Measurements from ENCODE around the gene ANKRD10.

The ANKRD10 gene

DNA sequence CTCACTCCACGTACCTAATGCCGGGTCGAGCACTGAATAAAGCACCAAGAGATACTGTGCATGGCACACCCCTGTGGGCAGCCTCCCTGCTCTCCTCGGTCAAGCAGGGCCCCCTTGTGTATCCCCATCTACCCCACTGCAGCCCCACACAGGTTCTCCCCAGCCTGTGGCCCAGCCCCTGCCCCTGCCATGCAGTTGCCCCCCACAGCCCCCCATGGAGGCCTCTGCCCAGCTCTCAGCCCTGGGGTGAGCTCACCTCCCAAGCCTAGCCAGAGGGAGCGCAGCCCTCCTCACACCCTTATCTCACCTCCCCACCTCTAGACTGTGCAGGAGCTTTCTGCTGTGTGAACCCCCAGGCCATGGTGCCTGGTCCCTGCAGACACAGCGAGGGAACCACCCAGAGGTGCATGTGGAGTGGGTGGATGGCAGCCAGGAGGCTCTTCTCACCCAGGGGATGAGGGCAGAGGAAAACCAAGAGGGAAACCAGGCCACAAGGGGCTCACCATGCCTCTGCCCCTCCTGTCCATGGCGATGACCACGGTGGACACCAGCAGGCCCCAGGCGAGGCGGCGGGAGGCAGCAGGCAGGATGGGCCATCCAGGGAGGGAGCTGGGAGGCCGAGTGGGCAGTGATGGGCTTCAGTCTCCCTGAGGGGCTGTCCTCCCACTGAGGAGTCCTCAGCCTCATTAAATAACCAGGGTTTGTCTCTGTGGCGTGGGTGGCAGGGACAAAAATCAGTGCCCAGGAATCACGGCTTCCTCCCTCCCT lies 83.2 kb downstream of the ANKRD10 start:
- no peak for DNase-seq (ENCODE audit: extremely low spot score)
- TF ChIP-seq BHLHE40 (IDR thresholded peaks at IDR 0.05; ENCODE audit: borderline replicate concordance) (no peak), TARDBP (IDR thresholded peaks at IDR 0.05) (no peak), SP1 (IDR thresholded peaks at IDR 0.05) (no peak), L3MBTL2 (conservative IDR thresholded peaks at IDR 0.05) (no peak), CTBP1 (IDR thresholded peaks at IDR 0.05; ENCODE audit: borderline replicate concordance) (no peak), FOXK2 (IDR thresholded peaks at IDR 0.05) (no peak), SUZ12 (IDR thresholded peaks at IDR 0.05) (no peak), ARNT (IDR thresholded peaks at IDR 0.05) (no peak)
- ChIA-PET CTCF (no interaction called here), POLR2A (no interaction called here)

DNA sequence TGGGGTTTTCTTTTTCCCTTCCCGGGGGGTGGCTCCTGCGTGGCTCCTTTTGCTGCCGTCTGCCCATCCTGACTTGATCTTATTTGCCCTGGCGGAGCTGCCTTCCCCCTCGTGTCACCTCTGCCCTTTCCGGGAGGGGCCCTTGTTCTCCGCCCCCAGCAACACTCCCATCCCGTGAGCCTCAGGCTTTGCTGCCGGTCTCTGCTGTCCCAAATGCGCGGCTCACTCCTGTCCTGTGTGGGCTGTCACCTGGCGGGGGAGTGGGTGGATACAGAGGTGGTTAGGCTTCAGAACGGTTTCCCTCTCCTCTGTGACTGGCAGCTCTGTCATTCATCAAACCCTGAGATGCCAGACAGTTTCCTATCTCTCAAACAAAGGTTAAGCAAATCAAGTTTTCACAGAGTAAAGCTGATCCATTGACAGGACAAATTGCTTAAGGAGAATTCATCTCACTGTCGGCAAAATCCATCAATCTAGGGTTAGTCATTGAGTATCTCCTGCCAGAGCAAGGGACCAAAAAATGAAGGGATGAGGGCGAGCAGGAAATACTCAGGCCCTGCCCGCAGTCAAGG lies 84.0 kb downstream of the ANKRD10 start:
- no peak for TF ChIP-seq FOXM1 (IDR thresholded peaks at IDR 0.05; ENCODE audit: borderline replicate concordance)

DNA sequence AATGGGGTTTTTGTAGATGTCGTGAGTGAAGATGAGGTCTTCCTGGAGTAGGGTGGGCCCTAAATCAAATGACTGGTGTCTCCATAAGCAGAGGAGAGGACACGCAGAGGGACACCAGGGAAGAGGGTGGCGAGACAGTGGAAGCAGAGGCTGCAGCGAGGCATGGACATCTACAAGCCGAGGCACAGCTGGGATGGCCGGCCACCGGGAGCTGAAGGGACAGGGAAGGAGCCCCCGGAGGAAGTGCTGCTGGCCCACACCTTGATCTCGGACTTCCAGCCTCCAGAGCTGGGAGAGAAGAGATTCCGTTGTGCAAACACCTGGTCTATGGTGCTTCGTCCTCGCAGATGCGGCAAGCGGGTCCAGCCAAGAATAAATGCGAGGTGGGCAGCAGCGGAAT lies 84.5 kb downstream of the ANKRD10 start:
- DNase-seq (ENCODE audit: extremely low spot score): no peak
- ChIA-PET CTCF (interaction anchor here (0.7 kb wide), 1 partner anchor 319 kb away, joined by 4 read pairs; no protein-coding TSS in a partner anchor), POLR2A (no interaction called here)
- no peak for TF ChIP-seq ELF4 (IDR thresholded peaks at IDR 0.05)
- TF ChIP-seq CTBP1 (IDR thresholded peaks at IDR 0.05; ENCODE audit: borderline replicate concordance): no peak
- TF ChIP-seq FOXA1 (IDR thresholded peaks at IDR 0.05): no peak
- TF ChIP-seq ZNF384 (IDR thresholded peaks at IDR 0.05): no peak
- TF ChIP-seq SUZ12 (IDR thresholded peaks at IDR 0.05): no peak
- TF ChIP-seq BHLHE40 (IDR thresholded peaks at IDR 0.05; ENCODE audit: borderline replicate concordance): no peak
- no peak for TF ChIP-seq HDGF (IDR thresholded peaks at IDR 0.05; ENCODE audit: borderline replicate concordance)
- TF ChIP-seq, protein P1, sequence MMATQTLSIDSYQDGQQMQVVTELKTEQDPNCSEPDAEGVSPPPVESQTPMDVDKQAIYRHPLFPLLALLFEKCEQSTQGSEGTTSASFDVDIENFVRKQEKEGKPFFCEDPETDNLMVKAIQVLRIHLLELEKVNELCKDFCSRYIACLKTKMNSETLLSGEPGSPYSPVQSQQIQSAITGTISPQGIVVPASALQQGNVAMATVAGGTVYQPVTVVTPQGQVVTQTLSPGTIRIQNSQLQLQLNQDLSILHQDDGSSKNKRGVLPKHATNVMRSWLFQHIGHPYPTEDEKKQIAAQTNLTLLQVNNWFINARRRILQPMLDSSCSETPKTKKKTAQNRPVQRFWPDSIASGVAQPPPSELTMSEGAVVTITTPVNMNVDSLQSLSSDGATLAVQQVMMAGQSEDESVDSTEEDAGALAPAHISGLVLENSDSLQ (IDR thresholded peaks at IDR 0.05): no peak
- TF ChIP-seq TARDBP (IDR thresholded peaks at IDR 0.05): no peak
- TF ChIP-seq L3MBTL2 (conservative IDR thresholded peaks at IDR 0.05): no peak
- TF ChIP-seq FOXK2 (IDR thresholded peaks at IDR 0.05): no peak
- no peak for TF ChIP-seq LEF1 (IDR thresholded peaks at IDR 0.05; ENCODE audit: borderline replicate concordance)
- TF ChIP-seq SP1 (IDR thresholded peaks at IDR 0.05): no peak
- no peak for TF ChIP-seq FOXM1 (IDR thresholded peaks at IDR 0.05; ENCODE audit: borderline replicate concordance)
- TF ChIP-seq NFRKB (IDR thresholded peaks at IDR 0.05): no peak
- TF ChIP-seq ARNT (IDR thresholded peaks at IDR 0.05): no peak

More for the DNA sequence above, 84.0 kb downstream of the ANKRD10 start:
- POLR2A ChIA-PET: no interaction called here
- CTCF ChIA-PET: interaction anchor here (0.7 kb wide), 1 partner anchor 319 kb away, joined by 4 read pairs; no protein-coding TSS in a partner anchor
- DNase-seq (ENCODE audit: extremely low spot score): no peak

DNA sequence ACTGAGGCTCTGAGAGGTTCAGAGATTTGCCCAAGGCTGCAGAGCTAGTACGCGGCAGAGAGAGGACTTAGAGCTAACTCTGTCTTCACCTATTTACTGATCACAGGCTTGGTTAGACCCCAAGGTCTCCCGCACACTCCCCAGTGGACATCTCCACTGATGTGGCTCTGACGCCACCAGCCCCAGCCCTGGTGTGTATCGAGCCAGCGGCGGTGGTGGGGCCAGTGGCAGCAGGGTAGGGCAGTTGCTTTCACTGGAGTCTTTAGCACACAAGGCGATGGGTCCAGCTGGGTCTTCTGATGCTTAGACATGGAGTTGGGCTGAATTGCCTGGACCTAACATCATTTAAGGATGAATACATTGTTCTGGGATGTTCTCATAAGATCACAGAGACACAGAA lies 85.4 kb downstream of the ANKRD10 start:
- CTCF ChIA-PET: interaction anchor here (0.6 kb wide), 1 partner anchor 225 kb away, joined by 3 read pairs; no protein-coding TSS in a partner anchor

DNA sequence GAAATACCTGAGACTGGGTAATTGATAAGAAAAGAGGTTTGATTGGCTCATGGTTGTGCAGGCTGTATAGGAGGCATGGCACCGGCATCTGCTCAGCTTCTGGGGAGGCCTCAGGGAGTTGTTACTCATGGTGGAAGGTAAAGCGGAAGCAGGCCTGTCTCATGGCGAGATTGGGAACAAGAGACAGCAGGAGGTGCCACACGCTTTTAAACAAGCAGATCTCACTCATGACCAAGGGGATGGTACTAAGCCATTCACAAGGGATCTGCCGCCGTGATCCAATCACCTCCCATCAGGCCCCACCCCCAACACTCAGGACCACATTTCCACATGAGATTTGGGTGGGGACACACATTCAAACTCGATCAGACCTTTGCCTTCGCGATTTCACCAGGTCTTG lies 86.2 kb downstream of the ANKRD10 start:
- POLR2A ChIA-PET: no interaction called here
- CTCF ChIA-PET: no interaction called here
- TF ChIP-seq LEF1 (IDR thresholded peaks at IDR 0.05; ENCODE audit: borderline replicate concordance) (no peak), ARNT (IDR thresholded peaks at IDR 0.05) (no peak), FOXM1 (IDR thresholded peaks at IDR 0.05; ENCODE audit: borderline replicate concordance) (no peak), FOXK2 (IDR thresholded peaks at IDR 0.05) (no peak)
- TF ChIP-seq, protein P1 (IDR thresholded peaks at IDR 0.05): no peak
- no peak for DNase-seq (ENCODE audit: extremely low spot score)

More for the DNA sequence above, 85.4 kb downstream of the ANKRD10 start:
- DNase-seq (ENCODE audit: extremely low spot score): no peak
- POLR2A ChIA-PET: no interaction called here
- TF ChIP-seq CTBP1 (IDR thresholded peaks at IDR 0.05; ENCODE audit: borderline replicate concordance) (no peak), HDGF (IDR thresholded peaks at IDR 0.05; ENCODE audit: borderline replicate concordance) (no peak), FOXK2 (IDR thresholded peaks at IDR 0.05) (no peak), BHLHE40 (IDR thresholded peaks at IDR 0.05; ENCODE audit: borderline replicate concordance) (no peak), SP1 (IDR thresholded peaks at IDR 0.05) (no peak), NFRKB (IDR thresholded peaks at IDR 0.05) (no peak), TARDBP (IDR thresholded peaks at IDR 0.05) (no peak), ELF4 (IDR thresholded peaks at IDR 0.05) (no peak), ARNT (IDR thresholded peaks at IDR 0.05) (no peak)

Data from HEK293T (cell line).